ENCODE data around the gene ZNF423. TPM values are rescaled to one million over a fixed set of nuclear protein-coding genes. Genes with fewer than 3 reads are reported as not detected.

The ZNF423 gene
- total RNA-seq, 1 donor from 2014 or later, result not detected

DNA sequence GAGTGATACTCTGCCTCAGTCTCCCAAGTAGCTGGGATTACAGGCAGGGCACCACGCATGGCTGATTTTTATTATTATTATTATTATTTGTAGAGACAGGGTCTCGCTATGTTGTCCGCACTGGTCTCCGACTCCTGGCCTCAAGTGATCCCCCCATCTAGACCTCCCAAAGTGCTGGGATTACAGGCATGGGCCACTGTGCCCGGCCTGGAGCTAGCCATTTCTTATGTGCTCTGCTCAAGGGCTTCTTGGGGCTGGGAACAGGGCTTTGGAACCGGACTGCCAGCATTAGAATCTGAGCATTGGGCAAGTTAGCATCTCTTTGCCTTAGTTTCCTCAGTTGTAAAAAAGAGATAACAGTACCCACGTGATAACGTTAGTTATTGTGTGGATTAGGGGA, 371.0 kb downstream of the ZNF423 start:
- Mint-ChIP-seq H3K9me3 (no peaks in the 10 kb centered on the region), H3K36me3 (ENCODE audit: low read depth) (no peaks in the 10 kb centered on the region), H3K27ac (no peak overlapping the region), H3K4me1 (peaks cover 9% of the 10 kb centered on the region), H3K4me3 (no peak overlapping the region), H3K27me3 (peaks cover 6% of the 10 kb centered on the region)
- ChIA-PET POLR2A (no interaction called here), CTCF (no interaction called here)
- ATAC-seq (ENCODE audit: low read depth) (no peak), DNase-seq (no peak)
- intact Hi-C loops (cut with micrococcal nuclease), result no loop called here
- TF ChIP-seq, protein P1, sequence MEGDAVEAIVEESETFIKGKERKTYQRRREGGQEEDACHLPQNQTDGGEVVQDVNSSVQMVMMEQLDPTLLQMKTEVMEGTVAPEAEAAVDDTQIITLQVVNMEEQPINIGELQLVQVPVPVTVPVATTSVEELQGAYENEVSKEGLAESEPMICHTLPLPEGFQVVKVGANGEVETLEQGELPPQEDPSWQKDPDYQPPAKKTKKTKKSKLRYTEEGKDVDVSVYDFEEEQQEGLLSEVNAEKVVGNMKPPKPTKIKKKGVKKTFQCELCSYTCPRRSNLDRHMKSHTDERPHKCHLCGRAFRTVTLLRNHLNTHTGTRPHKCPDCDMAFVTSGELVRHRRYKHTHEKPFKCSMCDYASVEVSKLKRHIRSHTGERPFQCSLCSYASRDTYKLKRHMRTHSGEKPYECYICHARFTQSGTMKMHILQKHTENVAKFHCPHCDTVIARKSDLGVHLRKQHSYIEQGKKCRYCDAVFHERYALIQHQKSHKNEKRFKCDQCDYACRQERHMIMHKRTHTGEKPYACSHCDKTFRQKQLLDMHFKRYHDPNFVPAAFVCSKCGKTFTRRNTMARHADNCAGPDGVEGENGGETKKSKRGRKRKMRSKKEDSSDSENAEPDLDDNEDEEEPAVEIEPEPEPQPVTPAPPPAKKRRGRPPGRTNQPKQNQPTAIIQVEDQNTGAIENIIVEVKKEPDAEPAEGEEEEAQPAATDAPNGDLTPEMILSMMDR (IDR thresholded peaks at IDR 0.05), result no peak

DNA sequence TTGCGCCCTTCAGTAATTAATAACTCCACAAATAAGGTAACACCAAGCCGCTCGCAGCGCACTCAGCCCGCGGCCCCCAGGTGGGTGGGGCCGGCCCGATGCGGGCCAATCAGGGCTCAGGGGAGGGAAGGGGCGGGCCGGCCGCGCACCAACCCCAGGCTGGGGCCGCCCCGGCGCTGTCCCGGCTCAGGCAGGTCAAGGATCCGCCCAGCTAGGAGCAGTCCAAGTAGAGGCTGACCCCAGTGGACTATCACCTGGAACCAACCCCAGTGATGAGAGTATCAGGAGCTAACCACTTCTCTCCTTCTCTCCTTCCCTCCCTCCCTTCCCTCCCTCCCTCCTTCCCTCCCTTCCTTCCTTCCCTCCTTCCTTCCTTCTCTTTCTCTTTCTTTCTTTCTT, 371.5 kb downstream of the ZNF423 start:
- TF ChIP-seq, protein P1 (IDR thresholded peaks at IDR 0.05), result no peak
- ATAC-seq (ENCODE audit: low read depth) (peak; percentile 92), DNase-seq (no peak)
- ChIA-PET CTCF (no interaction called here), POLR2A (no interaction called here)
- intact Hi-C loops (cut with micrococcal nuclease), result no loop called here
- H3K4me3 Mint-ChIP-seq, result peak overlapping the region; percentile 4
- peaks cover 6% of the 10 kb centered on the region for H3K27me3 Mint-ChIP-seq
- H3K36me3 Mint-ChIP-seq (ENCODE audit: low read depth), result no peaks in the 10 kb centered on the region
- H3K9me3 Mint-ChIP-seq, result no peaks in the 10 kb centered on the region
- H3K27ac Mint-ChIP-seq, result no peak overlapping the region
- peaks cover 9% of the 10 kb centered on the region for H3K4me1 Mint-ChIP-seq

DNA sequence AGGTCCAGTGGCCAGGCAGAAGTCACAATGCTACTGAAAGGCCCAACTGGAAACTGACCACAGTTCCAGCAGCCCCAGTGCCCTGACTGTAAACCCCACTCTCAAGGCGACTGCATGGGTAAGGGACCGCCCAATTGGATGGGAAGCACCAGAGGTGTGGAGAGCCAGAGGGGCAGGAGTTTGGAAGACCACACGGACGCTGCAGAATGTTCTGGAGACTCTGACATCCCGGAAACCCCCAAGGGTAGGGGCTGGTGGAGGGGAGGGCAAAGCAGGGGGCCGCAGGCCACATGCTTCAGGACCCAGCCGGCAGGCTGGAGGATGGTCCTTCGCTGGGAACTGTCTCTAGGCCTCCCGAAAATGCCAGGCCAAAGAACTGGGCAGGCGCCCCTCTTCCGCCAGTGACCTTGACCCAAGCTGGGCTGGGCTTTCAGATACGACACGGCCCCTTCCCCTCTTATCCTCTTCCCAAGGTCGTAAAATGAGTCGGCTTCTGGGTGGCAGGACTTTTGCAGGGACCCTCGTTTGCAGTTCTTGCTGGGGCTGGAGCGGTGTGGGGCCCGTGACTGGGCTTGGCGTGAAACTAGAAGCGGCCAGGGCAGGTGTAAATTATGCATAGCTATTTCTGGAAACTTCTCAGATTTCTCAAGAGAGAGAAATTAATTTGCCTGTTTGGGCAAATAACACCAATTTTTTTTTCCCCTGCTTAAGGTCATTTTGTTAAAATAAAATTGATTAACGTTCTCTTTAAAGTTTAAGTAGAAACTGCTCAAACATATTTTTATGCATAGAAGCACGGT, 372.1 kb downstream of the ZNF423 start:
- no peaks in the 10 kb centered on the region for H3K36me3 Mint-ChIP-seq (ENCODE audit: low read depth)
- peaks cover 6% of the 10 kb centered on the region for H3K27me3 Mint-ChIP-seq
- TF ChIP-seq, protein P1 (IDR thresholded peaks at IDR 0.05), result no peak
- no peak for ATAC-seq (ENCODE audit: low read depth)
- DNase-seq, result no peak
- no peaks in the 10 kb centered on the region for H3K9me3 Mint-ChIP-seq
- POLR2A ChIA-PET, result no interaction called here
- peaks cover 9% of the 10 kb centered on the region for H3K4me1 Mint-ChIP-seq
- no peak overlapping the region for H3K27ac Mint-ChIP-seq
- intact Hi-C loops (cut with micrococcal nuclease), result no loop called here
- H3K4me3 Mint-ChIP-seq, result peak overlapping the region; percentile 13
- CTCF ChIA-PET, result no interaction called here

DNA sequence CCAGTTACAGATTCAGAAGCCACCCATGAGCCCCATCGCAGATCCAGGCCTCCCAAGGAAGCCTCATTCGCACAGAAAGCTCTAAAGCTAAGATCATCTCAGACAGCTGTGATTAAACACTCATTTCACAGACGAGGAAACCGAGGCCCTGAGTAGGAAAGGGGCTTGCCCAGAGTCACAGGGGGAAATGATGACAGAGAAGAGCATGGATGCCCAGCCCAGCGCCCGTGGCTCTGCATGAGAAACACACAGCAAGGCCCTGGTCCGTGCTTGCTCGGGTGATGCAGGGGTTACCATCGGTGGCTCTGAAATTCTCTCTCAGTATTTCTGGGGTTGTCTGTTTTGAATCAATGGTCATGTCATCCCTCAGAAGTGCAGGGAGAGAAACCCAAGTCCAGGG, 372.7 kb downstream of the ZNF423 start:
- CTCF ChIA-PET, result no interaction called here
- no peak overlapping the region for H3K4me3 Mint-ChIP-seq

DNA sequence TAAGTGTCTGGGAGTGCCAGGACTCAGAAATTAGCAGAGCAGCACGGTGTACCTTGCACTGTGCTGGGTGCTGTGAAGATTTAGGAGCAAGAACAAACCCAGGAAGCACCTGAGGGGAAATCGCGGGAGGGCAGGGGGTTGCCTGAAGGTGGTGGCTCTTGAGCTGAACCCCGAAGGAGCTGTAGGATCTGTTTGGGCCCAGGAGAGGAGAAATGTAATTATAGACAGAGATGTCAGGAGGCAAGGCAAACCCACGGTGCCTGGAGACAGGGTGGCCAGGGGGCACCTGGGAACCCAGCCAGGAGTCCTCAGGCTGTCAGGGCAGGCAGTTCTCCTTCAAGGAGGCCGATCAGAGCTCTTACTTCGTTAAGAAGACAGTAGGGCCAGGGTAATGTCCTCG, 373.2 kb downstream of the ZNF423 start:
- no peaks in the 10 kb centered on the region for H3K9me3 Mint-ChIP-seq
- TF ChIP-seq, protein P1 (IDR thresholded peaks at IDR 0.05), result no peak
- intact Hi-C loops (cut with micrococcal nuclease), result no loop called here
- ChIA-PET POLR2A (no interaction called here), CTCF (no interaction called here)
- H3K36me3 Mint-ChIP-seq (ENCODE audit: low read depth), result no peaks in the 10 kb centered on the region
- peaks cover 9% of the 10 kb centered on the region for H3K4me1 Mint-ChIP-seq
- peaks cover 6% of the 10 kb centered on the region for H3K27me3 Mint-ChIP-seq
- no peak for DNase-seq
- H3K4me3 Mint-ChIP-seq, result no peak overlapping the region
- ATAC-seq (ENCODE audit: low read depth), result no peak
- no peak overlapping the region for H3K27ac Mint-ChIP-seq

More for the DNA sequence above, 372.7 kb downstream of the ZNF423 start:
- intact Hi-C loops (cut with micrococcal nuclease), result no loop called here
- DNase-seq, result no peak
- POLR2A ChIA-PET, result no interaction called here
- H3K4me1 Mint-ChIP-seq, result peaks cover 9% of the 10 kb centered on the region
- no peaks in the 10 kb centered on the region for H3K36me3 Mint-ChIP-seq (ENCODE audit: low read depth)
- no peak overlapping the region for H3K27ac Mint-ChIP-seq
- peaks cover 6% of the 10 kb centered on the region for H3K27me3 Mint-ChIP-seq
- no peak for ATAC-seq (ENCODE audit: low read depth)
- TF ChIP-seq, protein P1 (IDR thresholded peaks at IDR 0.05), result no peak
- H3K9me3 Mint-ChIP-seq, result no peaks in the 10 kb centered on the region

All from activated B cell treated with CpG ODN at 0.5 μM for 24 hours (primary cell).